OCI-LY1 (cell line): ENCODE data around the gene CEACAM16.
"Not testable (repeated sequence)": the region's sequence is repeated elsewhere in the genome, so short reads cannot be mapped to it uniquely, and the experiment has no call there.

Experiments used
- EZH2 ChIP-seq: fragments of 200-600 bp; sonication (generic), shearing (Covaris generic); IDR thresholded peaks from 2 replicates; pipeline ENCODE4 v1.8.0; 2017; ENCODE audit warnings: borderline replicate concordance, mixed run types, mild to moderate bottlenecking, antibody characterized with exemption, low read length, moderate library complexity, mixed read lengths
- TF ChIP-seq, protein P1 (sequence below): fragments of 200-600 bp; sonication (generic), shearing (Covaris generic); IDR thresholded peaks from 2 replicates; pipeline ENCODE4 v1.5.1; 2017; ENCODE audit warnings: mild to moderate bottlenecking, antibody characterized with exemption, low read length, moderate library complexity, mixed read lengths

GRCh38 chr19:44721369-44721768 lies 22.4 kb downstream of the CEACAM16 start:
- TF ChIP-seq, protein P1, sequence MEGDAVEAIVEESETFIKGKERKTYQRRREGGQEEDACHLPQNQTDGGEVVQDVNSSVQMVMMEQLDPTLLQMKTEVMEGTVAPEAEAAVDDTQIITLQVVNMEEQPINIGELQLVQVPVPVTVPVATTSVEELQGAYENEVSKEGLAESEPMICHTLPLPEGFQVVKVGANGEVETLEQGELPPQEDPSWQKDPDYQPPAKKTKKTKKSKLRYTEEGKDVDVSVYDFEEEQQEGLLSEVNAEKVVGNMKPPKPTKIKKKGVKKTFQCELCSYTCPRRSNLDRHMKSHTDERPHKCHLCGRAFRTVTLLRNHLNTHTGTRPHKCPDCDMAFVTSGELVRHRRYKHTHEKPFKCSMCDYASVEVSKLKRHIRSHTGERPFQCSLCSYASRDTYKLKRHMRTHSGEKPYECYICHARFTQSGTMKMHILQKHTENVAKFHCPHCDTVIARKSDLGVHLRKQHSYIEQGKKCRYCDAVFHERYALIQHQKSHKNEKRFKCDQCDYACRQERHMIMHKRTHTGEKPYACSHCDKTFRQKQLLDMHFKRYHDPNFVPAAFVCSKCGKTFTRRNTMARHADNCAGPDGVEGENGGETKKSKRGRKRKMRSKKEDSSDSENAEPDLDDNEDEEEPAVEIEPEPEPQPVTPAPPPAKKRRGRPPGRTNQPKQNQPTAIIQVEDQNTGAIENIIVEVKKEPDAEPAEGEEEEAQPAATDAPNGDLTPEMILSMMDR, result not testable (repeated sequence)
- not testable (repeated sequence) for TF ChIP-seq EZH2
